WERI-Rb-1 (cell line): ENCODE measurements around the gene SOCS3.

Source experiments
- DNase-seq: peaks from one replicate; pipeline ENCODE4 v3.0.0-alpha.2; 2020
- H3K27ac ChIP-seq: fragments of 250-450 bp; sonication (Bioruptor Pico); 2 replicates; pipeline ENCODE4 v1.5.1; 2020; ENCODE audit warnings: mild to moderate bottlenecking, moderate library complexity
- H3K27me3 ChIP-seq: fragments of 250-450 bp; sonication (Bioruptor Pico); 2 replicates; pipeline ENCODE4 v1.5.1; 2021; ENCODE audit warnings: mild to moderate bottlenecking, low read depth, moderate library complexity; ENCODE audit not compliant: insufficient read depth, severe bottlenecking
- H3K36me3 ChIP-seq: fragments of 250-450 bp; sonication (Bioruptor Pico); 2 replicates; pipeline ENCODE4 v1.5.1; 2020; ENCODE audit warnings: mild to moderate bottlenecking, moderate library complexity
- H3K4me3 ChIP-seq: 2 replicates; pipeline ENCODE4 v1.5.1; 2011; ENCODE audit warnings: low read depth, mild to moderate bottlenecking, control low read depth, low read length
- H3K9me3 ChIP-seq: fragments of 250-450 bp; sonication (Bioruptor Pico); 2 replicates; pipeline ENCODE4 v1.5.1; 2021; ENCODE audit warnings: mild to moderate bottlenecking, moderate library complexity; ENCODE audit not compliant: severe bottlenecking
- TF ChIP-seq, protein P1 (sequence below): IDR thresholded peaks from 2 replicates; pipeline ENCODE4 v1.5.1; 2011; ENCODE audit warnings: low read depth, mild to moderate bottlenecking, control low read depth, inconsistent platforms, low read length

The SOCS3 gene

DNA sequence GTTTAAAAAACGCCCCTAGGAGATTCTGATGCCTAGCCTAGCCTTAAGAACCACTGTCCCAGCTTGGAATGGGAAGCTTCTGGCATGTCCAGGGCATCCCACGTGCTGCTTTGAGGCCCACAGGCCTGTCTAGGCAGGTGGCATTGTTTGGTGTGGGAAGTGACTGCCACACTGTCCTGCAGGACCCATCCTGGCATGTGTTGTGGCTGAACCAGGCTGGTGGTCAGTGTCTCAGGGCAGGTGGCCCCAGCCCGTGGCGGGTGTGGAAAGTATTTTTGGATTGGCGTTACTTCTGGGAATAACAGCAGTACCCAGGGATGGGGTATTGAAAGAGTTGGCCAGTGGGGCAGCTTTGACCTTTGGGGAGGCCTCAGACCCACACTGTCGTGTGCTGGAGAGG is 46.5 kb upstream of the SOCS3 start:
- DNase-seq: no peak
- H3K27me3 ChIP-seq: no peaks in the 10 kb centered on the region
- TF ChIP-seq, protein P1, sequence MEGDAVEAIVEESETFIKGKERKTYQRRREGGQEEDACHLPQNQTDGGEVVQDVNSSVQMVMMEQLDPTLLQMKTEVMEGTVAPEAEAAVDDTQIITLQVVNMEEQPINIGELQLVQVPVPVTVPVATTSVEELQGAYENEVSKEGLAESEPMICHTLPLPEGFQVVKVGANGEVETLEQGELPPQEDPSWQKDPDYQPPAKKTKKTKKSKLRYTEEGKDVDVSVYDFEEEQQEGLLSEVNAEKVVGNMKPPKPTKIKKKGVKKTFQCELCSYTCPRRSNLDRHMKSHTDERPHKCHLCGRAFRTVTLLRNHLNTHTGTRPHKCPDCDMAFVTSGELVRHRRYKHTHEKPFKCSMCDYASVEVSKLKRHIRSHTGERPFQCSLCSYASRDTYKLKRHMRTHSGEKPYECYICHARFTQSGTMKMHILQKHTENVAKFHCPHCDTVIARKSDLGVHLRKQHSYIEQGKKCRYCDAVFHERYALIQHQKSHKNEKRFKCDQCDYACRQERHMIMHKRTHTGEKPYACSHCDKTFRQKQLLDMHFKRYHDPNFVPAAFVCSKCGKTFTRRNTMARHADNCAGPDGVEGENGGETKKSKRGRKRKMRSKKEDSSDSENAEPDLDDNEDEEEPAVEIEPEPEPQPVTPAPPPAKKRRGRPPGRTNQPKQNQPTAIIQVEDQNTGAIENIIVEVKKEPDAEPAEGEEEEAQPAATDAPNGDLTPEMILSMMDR: no peak
- H3K4me3 ChIP-seq: no peak overlapping the region
- H3K27ac ChIP-seq: no peak overlapping the region
- no peaks in the 10 kb centered on the region for H3K9me3 ChIP-seq
- H3K36me3 ChIP-seq: peaks cover 67% of the 10 kb centered on the region

GRCh38 chr17:78403822-78404221 is 43.9 kb upstream of the SOCS3 start:
- TF ChIP-seq, protein P1: no peak
- Histone ChIP-seq H3K36me3 (peaks cover 84% of the 10 kb centered on the region), H3K27ac (no peak overlapping the region), H3K27me3 (no peaks in the 10 kb centered on the region), H3K4me3 (no peak overlapping the region), H3K9me3 (no peaks in the 10 kb centered on the region)
- no peak for DNase-seq

GRCh38 chr17:78401891-78402290 is 42.0 kb upstream of the SOCS3 start:
- TF ChIP-seq, protein P1: no peak
- no peak overlapping the region for H3K27ac ChIP-seq
- DNase-seq: no peak
- no peak overlapping the region for H3K4me3 ChIP-seq
- H3K36me3 ChIP-seq: peaks cover 93% of the 10 kb centered on the region
- no peaks in the 10 kb centered on the region for H3K9me3 ChIP-seq
- no peaks in the 10 kb centered on the region for H3K27me3 ChIP-seq

DNA sequence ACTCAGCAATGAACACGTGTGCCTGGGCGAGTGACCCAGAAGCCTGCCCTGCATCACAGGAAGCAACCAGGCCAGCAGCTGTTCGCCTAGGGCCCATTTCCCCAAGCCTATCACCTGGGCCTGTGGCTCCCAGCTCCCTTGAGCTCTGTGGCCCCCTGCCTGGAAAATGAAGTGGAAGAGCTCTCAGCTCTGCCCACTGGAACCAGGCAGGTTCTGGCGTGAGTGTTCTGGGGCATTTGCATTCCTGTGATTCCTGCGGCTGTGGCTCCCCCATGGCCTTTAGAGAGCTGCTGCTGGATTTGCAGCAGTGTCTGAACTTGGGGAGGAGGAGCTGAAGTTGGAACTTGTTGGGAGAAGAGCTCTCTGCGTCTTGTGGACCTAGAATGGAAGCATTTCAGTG is 41.4 kb upstream of the SOCS3 start:
- TF ChIP-seq, protein P1: no peak
- H3K4me3 ChIP-seq: no peak overlapping the region
- no peaks in the 10 kb centered on the region for H3K9me3 ChIP-seq
- DNase-seq: no peak
- H3K36me3 ChIP-seq: peaks cover 95% of the 10 kb centered on the region
- no peaks in the 10 kb centered on the region for H3K27me3 ChIP-seq
- no peak overlapping the region for H3K27ac ChIP-seq

DNA sequence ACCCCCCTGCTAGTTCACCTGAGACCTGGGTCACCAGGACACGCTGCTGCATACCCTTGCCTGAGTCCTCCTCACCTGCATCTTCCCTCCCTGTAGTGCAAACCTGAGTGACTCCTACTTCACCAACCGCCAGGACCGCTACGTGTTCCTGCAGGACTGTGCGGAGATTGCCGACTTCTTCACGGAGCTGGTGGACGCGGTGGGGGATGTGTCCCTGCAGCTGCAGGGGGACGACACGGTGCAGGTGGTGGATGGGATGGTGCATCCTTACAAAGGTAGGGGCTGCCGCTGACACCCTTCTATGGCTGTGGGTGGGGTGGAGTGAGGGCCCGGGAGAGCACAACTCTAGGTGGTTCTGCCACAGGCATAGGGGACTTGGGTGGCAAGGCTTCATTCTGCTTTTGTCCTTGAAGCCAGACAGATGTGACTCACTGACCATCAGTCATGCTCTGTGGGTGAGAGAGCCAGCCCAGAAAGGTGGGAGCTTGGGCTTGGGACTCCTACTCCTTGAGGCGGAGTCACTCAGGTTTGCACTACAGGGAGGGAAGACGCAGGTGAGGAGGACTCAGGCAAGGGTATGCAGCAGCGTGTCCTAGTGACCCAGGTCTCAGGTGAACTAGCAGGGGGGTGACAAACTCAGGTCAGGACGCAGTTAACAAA is 40.8 kb upstream of the SOCS3 start:
- no peaks in the 10 kb centered on the region for H3K9me3 ChIP-seq
- H3K4me3 ChIP-seq: no peak overlapping the region
- H3K36me3 ChIP-seq: peaks cover 97% of the 10 kb centered on the region
- TF ChIP-seq, protein P1: no peak
- DNase-seq: no peak
- H3K27me3 ChIP-seq: no peaks in the 10 kb centered on the region
- H3K27ac ChIP-seq: no peak overlapping the region

GRCh38 chr17:78399693-78400144 is 39.8 kb upstream of the SOCS3 start:
- Histone ChIP-seq H3K27ac (no peak overlapping the region), H3K9me3 (no peaks in the 10 kb centered on the region), H3K27me3 (no peaks in the 10 kb centered on the region), H3K4me3 (no peak overlapping the region), H3K36me3 (peaks cover 93% of the 10 kb centered on the region)
- TF ChIP-seq, protein P1: no peak
- no peak for DNase-seq
